DMS79 (cell line): Measurements from ENCODE around the gene WDR6.
A peak's percentile ranks its signal among the peaks of the same experiment; 100 is the strongest.

Experiments
- DNase-seq: peaks from one replicate; lab custom pipeline; 2025; lab: John Stamatoyannopoulos, UW

Gene WDR6

DNA sequence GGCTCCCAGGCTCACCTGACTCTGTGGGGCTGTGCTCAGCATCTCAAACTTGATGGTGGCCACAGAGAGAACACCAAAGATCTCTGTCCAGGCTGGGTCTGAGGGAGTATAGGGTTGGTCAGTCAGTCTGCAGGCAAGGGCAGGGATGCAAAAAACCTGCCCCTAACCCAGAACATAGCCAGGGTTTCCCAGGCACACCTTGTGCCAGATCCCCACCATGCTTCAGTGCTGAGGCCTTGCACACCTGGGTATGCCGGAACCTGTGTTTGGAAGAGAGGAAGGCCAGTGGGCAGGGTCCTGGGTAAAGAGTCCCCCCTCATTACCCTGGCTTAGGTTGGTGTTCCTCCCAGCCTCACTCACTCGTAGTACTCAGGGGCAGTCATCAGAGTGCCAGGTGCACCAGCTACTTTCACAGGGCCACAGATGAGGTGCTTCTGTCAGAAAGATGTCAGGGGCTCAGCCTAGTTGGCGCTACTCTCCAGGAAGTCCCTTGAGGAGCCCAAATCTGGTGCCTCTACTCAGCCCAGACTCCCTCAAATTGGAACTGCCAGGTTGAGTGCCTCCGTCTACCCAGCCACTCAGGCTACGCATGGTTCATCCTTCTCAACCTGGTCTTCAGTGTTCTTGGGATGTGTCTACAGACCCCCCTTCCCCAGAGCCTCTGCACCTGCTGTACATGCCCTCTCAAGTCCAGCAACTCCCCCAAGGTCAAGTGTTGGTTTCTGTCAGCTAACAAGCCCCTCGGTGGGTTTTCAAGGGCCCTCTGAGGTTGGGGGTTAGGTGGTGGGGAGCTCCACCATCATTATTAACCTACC lies 9.4 kb downstream of the WDR6 start:
- peak; percentile 59 for DNase-seq

DNA sequence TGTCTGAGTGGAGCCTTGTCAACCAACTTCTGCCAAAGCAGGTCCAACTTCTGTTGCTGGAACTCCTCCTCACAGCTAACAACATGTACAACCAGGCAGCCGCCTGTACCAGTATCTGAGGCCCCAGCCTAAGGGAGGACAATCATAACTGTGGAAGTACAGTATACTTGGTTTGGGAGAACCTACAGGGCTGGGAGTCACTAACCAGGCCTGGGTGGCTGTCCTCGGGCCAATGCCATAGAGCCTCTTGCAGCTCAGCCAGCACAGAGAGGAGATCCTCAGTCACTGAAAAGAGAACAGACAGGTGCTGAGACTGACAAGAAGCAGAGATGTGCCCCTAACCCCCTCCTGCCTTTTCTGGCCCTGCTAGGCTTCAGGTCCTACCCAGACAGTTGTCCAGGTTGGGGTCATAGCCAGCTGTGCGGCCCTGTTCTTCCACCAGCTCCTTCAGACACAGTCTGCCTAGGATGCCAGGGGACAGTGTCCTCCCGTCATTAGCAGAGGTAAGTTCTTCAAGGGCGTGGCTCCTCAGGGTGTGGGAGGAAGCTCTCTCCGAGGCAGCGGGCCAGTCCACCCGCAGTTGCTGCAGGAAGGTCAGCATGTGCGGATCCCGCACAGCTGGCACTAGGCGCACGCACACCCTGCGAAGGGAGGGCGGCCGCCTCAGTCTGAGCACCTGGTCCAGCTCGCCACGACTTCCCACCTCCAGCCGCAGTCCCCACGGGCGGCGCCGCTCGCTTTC lies 10.2 kb downstream of the WDR6 start:
- DNase-seq = no peak

- peak; percentile 67 for DNase-seq
Observed at GRCh38 chr3:49017971-49018706, 10.9 kb downstream of the WDR6 start, which contains the start of gene DALRD3. TSS of gene DALRD3 (minus strand) at chr3:49018580. CDS start at chr3:49018564, 16 bp downstream.

GRCh38 chr3:49018707-49019006 lies 11.5 kb downstream of the WDR6 start:
- DNase-seq = no peak

DNA sequence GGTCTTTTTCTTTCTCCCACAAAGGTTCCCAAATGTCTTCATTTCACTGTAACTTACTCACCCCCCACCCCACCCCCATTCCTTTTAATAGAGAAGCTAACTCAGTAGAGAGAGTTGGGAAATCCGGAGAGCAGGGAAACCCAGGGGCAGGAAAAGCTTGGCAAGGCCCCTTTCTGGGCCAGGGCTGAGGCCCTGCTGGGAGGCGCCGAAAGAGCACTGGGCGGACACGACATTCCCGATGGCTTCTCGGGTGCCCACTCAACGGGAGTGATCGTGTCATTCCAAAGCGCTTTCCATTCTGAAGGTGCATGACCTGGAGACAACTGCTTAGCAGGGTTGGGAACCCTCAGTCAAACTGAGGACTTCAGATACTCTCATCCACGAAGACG lies 12.7 kb downstream of the WDR6 start:
- no peak for DNase-seq

GRCh38 chr3:49020330-49021212 lies 13.4 kb downstream of the WDR6 start:
- DNase-seq = no peak

DNA sequence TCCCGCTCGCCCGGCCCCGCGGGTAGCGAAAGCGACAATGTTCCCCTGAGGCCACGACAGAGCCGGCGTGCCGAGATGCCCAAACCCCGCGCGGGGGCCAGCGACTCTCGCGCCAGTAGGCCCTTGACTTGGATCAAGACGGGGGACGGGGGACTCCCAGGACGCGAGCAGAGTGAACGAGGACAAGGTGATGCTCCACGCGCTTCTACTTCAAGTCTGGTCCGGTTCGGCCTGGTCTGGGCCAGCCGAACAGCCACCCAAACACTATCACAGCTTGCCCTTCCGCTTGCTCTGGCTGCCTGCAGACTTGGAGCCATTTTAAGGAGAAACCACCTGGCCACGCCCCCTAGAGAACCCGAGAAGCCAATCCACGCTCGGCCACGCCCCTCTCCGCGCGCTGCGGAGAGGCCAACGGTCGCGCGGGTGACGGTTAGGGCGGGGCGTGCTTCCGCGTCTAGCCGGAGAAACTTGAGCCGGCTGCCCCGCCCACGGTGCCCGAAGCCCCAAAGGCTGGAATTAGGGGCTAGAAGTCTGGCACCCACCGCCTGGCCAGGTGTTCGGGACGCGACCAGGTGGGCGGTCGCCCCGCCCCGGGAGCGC lies 14.1 kb downstream of the WDR6 start:
- peak; percentile 82 for DNase-seq

DNA sequence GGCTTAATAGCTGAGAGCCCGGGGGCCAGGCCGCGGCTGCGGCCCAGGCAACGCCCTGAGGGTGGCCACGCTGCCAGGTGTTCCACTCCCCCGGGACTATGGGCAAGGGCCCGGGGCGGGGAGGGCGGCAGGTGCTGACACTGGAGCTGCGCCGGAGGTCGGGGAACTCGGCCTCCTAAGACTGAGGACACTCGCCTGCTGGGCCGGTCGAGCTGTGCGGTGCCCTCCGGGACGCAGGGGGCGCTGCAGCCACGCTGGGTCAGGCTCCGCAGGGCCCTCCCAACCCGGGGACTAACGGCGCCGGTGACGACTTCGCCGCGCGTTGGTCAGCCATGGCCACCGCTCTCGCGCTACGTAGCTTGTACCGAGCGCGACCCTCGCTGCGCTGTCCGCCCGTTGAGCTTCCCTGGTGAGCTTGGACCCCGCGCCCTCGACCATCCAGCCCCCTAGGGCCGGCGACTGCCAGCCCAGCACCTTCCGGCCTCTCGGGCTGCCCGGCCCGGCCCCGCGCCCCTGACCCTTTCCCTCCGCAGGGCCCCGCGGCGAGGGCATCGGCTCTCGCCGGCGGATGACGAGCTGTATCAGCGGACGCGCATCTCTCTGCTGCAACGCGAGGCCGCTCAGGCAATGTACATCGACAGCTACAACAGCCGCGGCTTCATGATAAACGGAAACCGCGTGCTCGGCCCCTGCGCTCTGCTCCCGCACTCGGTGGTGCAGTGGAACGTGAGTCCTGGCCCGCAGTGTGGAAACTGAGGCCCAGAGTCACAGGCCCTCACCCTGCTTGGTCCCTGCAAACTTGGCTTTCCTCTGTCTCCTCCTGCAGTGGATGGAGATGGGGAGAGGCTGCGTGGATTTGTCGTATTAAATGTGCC lies 14.9 kb downstream of the WDR6 start, which contains the start of gene NDUFAF3:
Gene NDUFAF3, plus strand, starts transcription at position 309 of the 875 bp plus-strand sequence. Its CDS starts 24 bp downstream, at position 333.
- DNase-seq = peak; percentile 77

- no peak for DNase-seq
Observed at GRCh38 chr3:49022688-49023171, 15.5 kb downstream of the WDR6 start.

DNA sequence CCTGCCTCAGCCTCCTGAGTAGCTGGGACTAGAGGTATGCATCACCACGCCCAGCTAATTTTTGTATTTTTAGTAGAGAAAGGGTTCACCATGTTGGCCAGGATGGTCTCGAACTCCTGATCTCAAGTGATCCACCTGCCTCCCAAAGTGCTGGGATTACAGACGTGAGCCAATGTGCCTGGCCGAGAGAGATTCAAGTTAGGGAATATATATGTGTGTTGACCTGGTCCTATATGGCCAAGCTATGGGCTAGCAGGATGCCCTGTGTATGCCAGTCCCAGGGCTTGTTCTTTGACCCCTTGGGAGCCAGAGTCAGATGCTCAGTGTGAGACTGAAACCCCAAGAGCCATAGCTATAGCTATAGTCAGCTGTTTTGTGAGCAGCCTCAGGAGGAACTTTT lies 16.6 kb downstream of the WDR6 start:
- DNase-seq = no peak

GRCh38 chr3:49024449-49024848 lies 17.3 kb downstream of the WDR6 start:
- no peak for DNase-seq

GRCh38 chr3:49025005-49025792 lies 18.0 kb downstream of the WDR6 start:
- no peak for DNase-seq

DNA sequence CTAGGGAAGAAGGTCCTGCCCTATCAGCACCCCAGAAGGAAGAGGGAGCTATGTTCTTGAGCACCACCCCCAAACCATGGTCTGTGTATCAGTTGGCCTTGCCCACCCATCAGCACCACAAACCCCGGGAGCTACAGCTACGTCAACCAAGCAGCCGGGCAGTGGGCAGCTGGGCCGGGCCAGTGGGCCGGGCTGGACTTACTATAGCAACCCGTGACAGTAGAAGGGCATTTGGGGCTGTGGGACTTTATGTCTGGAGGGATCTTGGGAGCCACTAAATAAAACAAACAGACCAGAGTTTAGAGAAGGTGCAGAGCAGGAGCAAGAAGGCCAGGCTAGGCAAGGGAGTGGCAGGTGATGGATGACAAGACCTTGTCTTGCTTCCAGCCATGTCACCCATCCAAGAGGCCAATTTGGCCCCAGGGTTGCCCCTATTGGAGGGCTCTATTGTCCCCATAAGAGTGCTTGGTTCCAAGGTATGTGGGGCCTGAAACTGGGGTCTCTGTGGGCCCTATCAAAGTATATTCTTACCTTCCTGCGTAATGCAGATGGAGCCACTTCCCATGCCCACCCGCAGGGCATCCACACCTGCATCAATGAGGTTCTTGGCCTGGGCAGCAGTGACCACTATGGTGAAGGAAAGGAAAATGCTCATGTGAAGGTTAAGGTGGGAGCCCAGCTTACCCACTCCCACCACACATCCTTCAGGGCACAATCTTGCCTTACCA lies 18.8 kb downstream of the WDR6 start:
- no peak for DNase-seq

DNA sequence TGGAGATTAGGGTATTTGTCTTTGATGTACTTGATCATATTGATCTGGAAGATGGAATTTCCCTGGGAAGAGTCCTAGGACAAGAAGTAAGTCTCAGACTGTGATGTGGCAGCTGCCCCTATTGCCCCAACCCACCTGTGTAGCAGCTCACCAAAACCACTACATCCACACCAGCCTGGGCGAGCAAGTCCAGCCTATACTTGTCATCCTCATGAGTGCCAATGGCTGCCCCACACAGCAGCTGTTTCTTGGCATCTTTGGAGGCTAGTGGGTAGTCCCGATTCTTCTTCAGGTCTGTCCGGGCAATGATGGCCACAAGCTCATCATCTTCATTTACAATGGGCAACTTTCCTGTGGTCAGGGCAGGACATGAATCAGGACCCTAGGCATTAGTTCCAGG lies 19.3 kb downstream of the WDR6 start:
- no peak for DNase-seq

GRCh38 chr3:49027634-49028033 lies 20.4 kb downstream of the WDR6 start:
- DNase-seq = no peak

DNA sequence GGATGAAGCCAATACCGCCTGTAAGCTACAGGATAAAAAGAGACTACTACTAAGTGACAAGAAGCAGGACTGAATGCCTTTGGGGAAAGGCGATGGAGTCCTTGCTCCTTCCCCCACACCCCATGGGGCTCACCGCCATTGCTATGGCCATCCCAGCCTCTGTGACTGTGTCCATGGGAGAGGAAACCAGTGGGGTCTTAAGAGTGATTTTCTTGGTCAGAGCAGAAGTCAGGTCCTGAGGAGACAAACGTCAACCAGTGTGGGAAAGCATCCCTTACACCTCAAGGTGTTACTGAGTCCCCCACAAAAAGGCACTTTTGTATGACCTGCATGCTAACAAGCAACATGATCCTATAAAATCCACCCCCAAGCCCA lies 21.1 kb downstream of the WDR6 start:
- DNase-seq = no peak

DNA sequence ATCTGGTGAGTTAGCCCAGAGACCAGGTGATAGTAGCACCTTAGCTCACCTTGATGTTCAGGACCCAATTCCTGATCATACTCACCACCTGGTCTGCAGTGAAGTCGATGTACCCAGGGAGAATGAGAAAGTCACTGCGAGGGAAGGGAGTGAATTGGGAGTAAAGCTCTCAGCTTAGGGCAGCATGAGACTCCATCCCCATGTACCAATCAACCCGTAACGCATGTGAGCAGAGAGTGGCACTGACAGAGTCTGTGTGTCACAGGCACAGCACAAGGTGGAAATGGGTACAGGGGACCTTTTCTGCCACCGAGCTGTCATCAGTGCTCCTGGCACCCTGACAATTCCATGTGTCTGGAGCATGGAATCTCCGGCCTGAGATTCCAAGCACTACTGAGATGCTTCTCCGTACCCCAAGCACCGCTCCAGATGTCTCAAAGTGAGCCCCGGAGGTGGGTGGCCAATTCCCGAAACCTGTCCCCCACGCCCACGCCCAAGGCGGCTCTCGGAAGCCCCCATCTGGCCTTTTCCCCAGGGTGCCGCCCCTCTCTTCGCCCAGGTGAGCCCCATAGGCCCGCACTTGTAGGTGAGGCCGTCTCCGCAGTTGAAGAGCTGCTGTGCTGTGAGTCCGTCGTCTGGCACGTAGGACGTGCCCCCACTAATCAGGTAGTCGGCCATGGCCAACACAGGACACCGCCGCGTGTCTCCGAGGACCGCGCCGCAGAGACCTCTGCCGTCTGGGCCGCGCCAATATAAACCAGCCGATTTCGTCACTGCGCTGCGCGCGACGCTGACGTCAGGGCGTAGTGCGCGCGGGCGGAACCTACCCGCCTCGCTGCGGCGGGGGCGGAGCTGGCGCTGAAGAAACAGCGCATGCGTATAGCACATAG lies 21.7 kb downstream of the WDR6 start, which contains the start of gene IMPDH2:
Gene IMPDH2, minus strand, starts transcription at position 726 of the 890 bp plus-strand sequence. Its CDS starts 48 bp downstream, at position 678.
- DNase-seq = peak; percentile 35

GRCh38 chr3:49029563-49029884 lies 22.3 kb downstream of the WDR6 start:
- no peak for DNase-seq
